Inflammatory macrophage treated with lipopolysaccharide for 4 hours (primary cell): ENCODE results near the gene KRT33B.
"Not testable (repeated sequence)": the region's sequence is repeated elsewhere in the genome, so short reads cannot be mapped to it uniquely, and the experiment has no call there.

Source experiments
- DNase-seq: peaks from one replicate; pipeline ENCODE4 v3.0.0-alpha.2; 2020

KRT33B gene

GRCh38 chr17:41369713-41370112, at the start of gene KRT33B:
Gene KRT33B (minus strand): TSS chr17:41369813. CDS start chr17:41369750, 63 bp downstream.
- DNase-seq = no peak

- DNase-seq = no peak
These were observed 48.7 kb upstream of the KRT33B start for GRCh38 chr17:41418116-41418860.

GRCh38 chr17:41417576-41418015, 48.0 kb upstream of the KRT33B start:
- no peak for DNase-seq

- DNase-seq = no peak
These were observed 47.5 kb upstream of the KRT33B start for GRCh38 chr17:41417127-41417526.

- no peak for DNase-seq
These were observed 46.9 kb upstream of the KRT33B start for GRCh38 chr17:41416479-41416878.

- DNase-seq = no peak
These were observed 46.3 kb upstream of the KRT33B start for GRCh38 chr17:41415833-41416335.

- DNase-seq = no peak
These were observed 45.8 kb upstream of the KRT33B start for GRCh38 chr17:41415411-41415810.

GRCh38 chr17:41413982-41414381, 44.4 kb upstream of the KRT33B start:
- no peak for DNase-seq

GRCh38 chr17:41413353-41413957, 43.8 kb upstream of the KRT33B start:
- no peak for DNase-seq

GRCh38 chr17:41411072-41411840, 41.6 kb upstream of the KRT33B start:
- DNase-seq = no peak

GRCh38 chr17:41407226-41407625, 37.6 kb upstream of the KRT33B start:
- DNase-seq = no peak

- no peak for DNase-seq
These were observed 36.6 kb upstream of the KRT33B start for GRCh38 chr17:41406205-41406604.

- DNase-seq = peak; percentile 63
These were observed 34.5 kb upstream of the KRT33B start for GRCh38 chr17:41404024-41404671.

GRCh38 chr17:41403404-41404023, 33.9 kb upstream of the KRT33B start:
- no peak for DNase-seq

- DNase-seq = no peak
These were observed 32.5 kb upstream of the KRT33B start for GRCh38 chr17:41402161-41402560.

GRCh38 chr17:41396996-41397660, 27.5 kb upstream of the KRT33B start, which contains the start of gene KRT31:
Gene KRT31 (minus strand): TSS chr17:41397608. CDS start chr17:41397539, 69 bp downstream.
- DNase-seq = peak; percentile 52

- DNase-seq = no peak
These were observed 26.7 kb upstream of the KRT33B start for GRCh38 chr17:41396340-41396739.

- no peak for DNase-seq
These were observed 26.0 kb upstream of the KRT33B start for GRCh38 chr17:41395611-41396010.

- not testable (repeated sequence) for DNase-seq
These were observed 25.4 kb upstream of the KRT33B start for GRCh38 chr17:41395044-41395443.

GRCh38 chr17:41394254-41394996, 24.8 kb upstream of the KRT33B start:
- DNase-seq = no peak

- DNase-seq = no peak
These were observed 24.2 kb upstream of the KRT33B start for GRCh38 chr17:41393826-41394225.
